Left lung (tissue), 10 donors: ENCODE measurements around the gene CFAP97D2. TPM values are rescaled to one million over a fixed set of nuclear protein-coding genes. Genes with fewer than 3 reads are reported as not detected.
"Not testable (repeated sequence)": the region's sequence is repeated elsewhere in the genome, so short reads cannot be mapped to it uniquely, and the experiment has no call there.

Experiments
- ATAC-seq: fragments of 200-7000 bp; cut with Tn5 transposase; one replicate; pipeline ENCODE4 v1.9.1; 2020; ENCODE audit warnings: moderate library complexity
- DNase-seq, 4 donors: peaks; one replicate each; pipeline ENCODE4 v3.0.0-alpha.2; 2013 to 2020
- H3K27ac ChIP-seq, 2 donors: fragments of 200-600 bp; sonication (generic) in 1 of 2; one replicate each; pipeline versions ENCODE4 v1.5.0 to v1.8.0; 2020 to 2021
- H3K27me3 ChIP-seq, 2 donors: fragments of 200-600 bp; sonication (generic) in 1 of 2; one replicate each; pipeline versions ENCODE4 v1.5.0 to v1.8.0; 2020 to 2021
- H3K36me3 ChIP-seq, 2 donors: fragments of 200-600 bp; sonication (generic) in 1 of 2; one replicate each; pipeline versions ENCODE4 v1.5.0 to v1.8.0; 2020 to 2021
- H3K4me1 ChIP-seq, 2 donors: fragments of 200-600 bp; one replicate each; pipeline ENCODE4 v1.8.0; 2021
- H3K4me3 ChIP-seq, 2 donors: fragments of 200-600 bp; sonication (generic) in 1 of 2; one replicate each; pipeline versions ENCODE4 v1.5.0 to v1.8.0; 2020 to 2021; ENCODE audit warnings: mild to moderate bottlenecking in 1 of 2
- H3K9me3 ChIP-seq, 2 donors: fragments of 200-600 bp; sonication (generic) in 1 of 2; one replicate each; pipeline versions ENCODE4 v1.5.0 to v1.8.0; 2020 to 2021
- intact Hi-C, 2 donors: fragments of 100-400 bp; cut with DNase I; formaldehyde crosslinking; loops; one replicate each; pipeline versions ENCODE4 v1.11.2 to v1.14.2; 2022
- polyA plus RNA-seq, 6 donors: library from polyadenylated mRNA; unstranded; fragments of 120-200 nt; gene quantifications; one replicate each; pipeline ENCODE4 v1.2.1, GENCODE V29; 2013; ENCODE audit not compliant: insufficient read length in 6 of 6
- total RNA-seq, 2 donors: library from RNA; stranded (reverse); fragmentation: NEBNext Ultra II Directional; extraction: Animal tissue kit (Norgen Biotek cat#: 25700); gene quantifications; one replicate each; pipeline ENCODE4 v1.2.1, GENCODE V29; 2021
- TF ChIP-seq, protein P1 (sequence below), 2 donors: fragments of 200-600 bp; sonication (generic) in 1 of 2; IDR thresholded peaks; one replicate each; pipeline versions ENCODE4 v1.5.0 to v1.8.0; 2021; ENCODE audit warnings: antibody characterized with exemption in 2 of 2
- donor health status: DM: no; HTN: yes; CAD: no.
- donor health status: DM: no; HTN: no; CAD: no.

Gene CFAP97D2
- total and polyA plus RNA-seq, 8 donors, result 0.23 to 2.1 (median 1.0) TPM; not detected in 1

DNA sequence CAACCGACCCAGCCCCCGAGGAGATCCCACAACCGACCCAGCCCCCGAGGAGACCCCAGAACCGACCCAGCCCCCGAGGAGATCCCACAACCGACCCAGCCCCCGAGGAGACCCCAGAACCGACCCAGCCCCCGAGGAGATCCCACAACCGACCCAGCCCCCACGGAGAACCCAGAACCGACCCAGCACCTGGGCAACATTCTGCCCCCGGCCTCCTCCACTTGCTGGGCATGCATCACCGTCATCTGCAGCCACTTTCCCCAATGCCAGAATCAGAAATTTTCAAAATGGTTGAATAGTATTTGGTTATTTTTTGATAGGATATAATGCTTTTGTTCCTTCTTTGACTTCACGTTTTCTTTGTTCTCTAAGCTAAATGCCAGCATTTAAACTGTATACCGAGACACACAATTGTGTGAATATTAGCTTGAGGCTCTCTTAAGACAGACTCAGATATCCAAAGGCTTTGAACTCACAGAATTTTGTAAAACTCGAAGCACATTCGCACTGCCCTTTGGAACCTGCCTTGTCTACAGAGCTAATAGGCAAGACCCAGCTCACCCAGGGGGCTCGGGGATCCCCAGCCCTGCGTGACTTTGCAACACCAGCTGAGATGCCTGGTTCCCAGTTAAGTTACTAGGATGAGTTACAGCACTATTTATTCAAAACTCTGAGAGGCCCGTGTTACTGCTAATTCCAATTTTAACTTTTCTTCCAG lies 31.1 kb upstream of the CFAP97D2 start:
- Histone ChIP-seq H3K36me3 (no peaks in the 10 kb centered on the region), H3K4me3 (no peak overlapping the region), H3K27ac (no peak overlapping the region), H3K27me3 (no peaks in the 10 kb centered on the region), H3K9me3 (no peaks in the 10 kb centered on the region), H3K4me1 (peaks cover 2 to 27% of the 10 kb centered on the region in 2 donors)
- ATAC-seq, result no peak
- intact Hi-C loops, result no loop called here
- TF ChIP-seq, protein P1, sequence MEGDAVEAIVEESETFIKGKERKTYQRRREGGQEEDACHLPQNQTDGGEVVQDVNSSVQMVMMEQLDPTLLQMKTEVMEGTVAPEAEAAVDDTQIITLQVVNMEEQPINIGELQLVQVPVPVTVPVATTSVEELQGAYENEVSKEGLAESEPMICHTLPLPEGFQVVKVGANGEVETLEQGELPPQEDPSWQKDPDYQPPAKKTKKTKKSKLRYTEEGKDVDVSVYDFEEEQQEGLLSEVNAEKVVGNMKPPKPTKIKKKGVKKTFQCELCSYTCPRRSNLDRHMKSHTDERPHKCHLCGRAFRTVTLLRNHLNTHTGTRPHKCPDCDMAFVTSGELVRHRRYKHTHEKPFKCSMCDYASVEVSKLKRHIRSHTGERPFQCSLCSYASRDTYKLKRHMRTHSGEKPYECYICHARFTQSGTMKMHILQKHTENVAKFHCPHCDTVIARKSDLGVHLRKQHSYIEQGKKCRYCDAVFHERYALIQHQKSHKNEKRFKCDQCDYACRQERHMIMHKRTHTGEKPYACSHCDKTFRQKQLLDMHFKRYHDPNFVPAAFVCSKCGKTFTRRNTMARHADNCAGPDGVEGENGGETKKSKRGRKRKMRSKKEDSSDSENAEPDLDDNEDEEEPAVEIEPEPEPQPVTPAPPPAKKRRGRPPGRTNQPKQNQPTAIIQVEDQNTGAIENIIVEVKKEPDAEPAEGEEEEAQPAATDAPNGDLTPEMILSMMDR (IDR thresholded peaks at IDR 0.05), result no peak
- no peak for DNase-seq

DNA sequence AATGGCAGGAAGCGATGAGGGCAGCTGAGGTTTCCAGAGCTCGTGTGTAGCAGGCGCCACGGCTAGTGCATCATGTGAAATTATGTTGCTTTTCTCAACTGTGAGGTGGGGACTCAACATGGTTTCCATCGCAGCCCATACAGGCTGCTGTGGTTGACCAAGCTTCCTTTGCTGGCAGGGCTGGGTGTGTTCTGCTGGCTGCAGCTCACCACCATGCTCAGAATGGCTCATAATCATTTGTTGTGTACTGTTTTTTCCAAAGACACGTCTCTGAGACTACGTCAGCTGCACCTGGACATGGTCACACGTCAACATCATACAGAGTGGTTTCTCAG lies 30.6 kb upstream of the CFAP97D2 start:
- Histone ChIP-seq H3K4me1 (peaks cover 0 to 22% of the 10 kb centered on the region in 2 donors), H3K9me3 (no peaks in the 10 kb centered on the region), H3K36me3 (no peaks in the 10 kb centered on the region), H3K4me3 (no peak overlapping the region), H3K27me3 (no peaks in the 10 kb centered on the region), H3K27ac (no peak overlapping the region)
- DNase-seq (no peak), ATAC-seq (peak; percentile 16)
- TF ChIP-seq, protein P1 (IDR thresholded peaks at IDR 0.05), result no peak
- intact Hi-C loops, result no loop called here

GRCh38 chr13:114148886-114149285 lies 30.2 kb upstream of the CFAP97D2 start:
- H3K27ac ChIP-seq, ATAC-seq, DNase-seq, intact Hi-C loops, H3K27me3 ChIP-seq, H3K36me3 ChIP-seq, H3K9me3 ChIP-seq, H3K4me3 ChIP-seq: not testable (repeated sequence)
- peaks cover 0 to 18% of the 10 kb centered on the region in 2 donors for H3K4me1 ChIP-seq

DNA sequence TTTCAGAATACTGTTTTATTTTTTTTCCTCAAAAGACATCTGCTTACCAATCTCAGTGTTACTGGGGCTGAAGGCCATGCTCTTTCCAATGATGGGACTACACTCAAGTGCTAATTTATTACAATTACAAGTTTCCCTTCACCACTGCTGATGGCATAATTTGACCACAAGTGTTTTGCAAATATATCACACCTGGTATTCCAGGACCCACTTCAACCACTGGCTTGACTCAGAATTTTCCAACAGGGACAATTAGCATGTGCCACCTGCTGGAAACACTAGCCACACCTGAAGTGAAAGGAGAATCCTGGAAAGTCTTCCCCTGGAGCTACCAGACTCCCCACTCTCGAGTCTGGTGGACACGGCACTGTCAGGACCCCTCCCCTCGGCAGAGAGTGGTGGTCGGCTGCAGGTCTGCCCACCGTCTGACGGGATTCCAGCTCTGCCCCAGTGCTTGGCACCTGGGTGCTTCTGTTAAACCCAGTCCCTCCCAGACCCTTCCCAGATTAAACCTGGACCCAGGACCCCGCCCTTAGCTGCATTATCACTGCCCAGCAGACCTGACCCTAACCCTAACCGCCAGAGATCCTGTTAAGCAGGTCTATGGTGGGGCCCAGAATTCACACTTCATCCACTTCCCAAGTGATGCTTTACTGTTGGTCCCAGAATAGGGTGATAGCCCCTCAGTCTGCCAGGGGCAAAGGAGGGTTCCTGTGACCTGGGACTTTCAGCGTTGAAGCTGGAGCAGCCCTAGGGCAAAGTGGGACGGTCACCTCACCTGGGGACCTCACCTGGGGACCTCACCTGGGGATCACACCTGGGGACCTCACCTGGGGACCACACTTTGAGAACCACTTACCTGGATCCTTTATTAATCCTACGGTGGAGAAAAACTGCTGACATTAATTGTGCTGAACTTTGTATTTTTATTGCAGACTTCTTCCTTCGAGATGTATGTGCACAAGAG lies 29.0 kb upstream of the CFAP97D2 start:
- H3K9me3 ChIP-seq, result no peaks in the 10 kb centered on the region
- no peak overlapping the region for H3K4me3 ChIP-seq
- no peak overlapping the region for H3K27ac ChIP-seq
- no peak for DNase-seq
- intact Hi-C loops, result no loop called here
- H3K36me3 ChIP-seq, result no peaks in the 10 kb centered on the region
- no peaks in the 10 kb centered on the region for H3K27me3 ChIP-seq
- peaks cover 0 to 16% of the 10 kb centered on the region in 2 donors for H3K4me1 ChIP-seq
- TF ChIP-seq, protein P1 (IDR thresholded peaks at IDR 0.05), result no peak
- no peak for ATAC-seq

GRCh38 chr13:114151031-114151430 lies 28.0 kb upstream of the CFAP97D2 start:
- ATAC-seq, result no peak
- Histone ChIP-seq H3K36me3 (no peaks in the 10 kb centered on the region), H3K27ac (no peak overlapping the region), H3K4me3 (no peak overlapping the region), H3K4me1 (peaks cover 0 to 16% of the 10 kb centered on the region in 2 donors), H3K27me3 (no peaks in the 10 kb centered on the region), H3K9me3 (no peaks in the 10 kb centered on the region)
- TF ChIP-seq, protein P1 (IDR thresholded peaks at IDR 0.05), result no peak
- intact Hi-C loops, result no loop called here
- no peak for DNase-seq
